HFF-Myc (cell line): Measurements from ENCODE around the gene ERCC8.

Source experiments
- DNase-seq: peaks from one replicate; pipeline ENCODE4 v3.0.0-alpha.2; 2011; ENCODE audit warnings: low read depth; ENCODE audit errors: extremely low read depth
- H3K4me3 ChIP-seq: replicated peaks from 2 replicates; pipeline ENCODE4 v1.5.1; 2011; ENCODE audit warnings: low read depth, mild to moderate bottlenecking, control low read depth, low read length
- TF ChIP-seq, protein P1 (sequence below): IDR thresholded peaks from 2 replicates; pipeline ENCODE4 v1.5.1; 2012; ENCODE audit warnings: mild to moderate bottlenecking, low read depth, low read length, control low read depth; ENCODE audit errors: missing control alignments

Gene ERCC8

DNA sequence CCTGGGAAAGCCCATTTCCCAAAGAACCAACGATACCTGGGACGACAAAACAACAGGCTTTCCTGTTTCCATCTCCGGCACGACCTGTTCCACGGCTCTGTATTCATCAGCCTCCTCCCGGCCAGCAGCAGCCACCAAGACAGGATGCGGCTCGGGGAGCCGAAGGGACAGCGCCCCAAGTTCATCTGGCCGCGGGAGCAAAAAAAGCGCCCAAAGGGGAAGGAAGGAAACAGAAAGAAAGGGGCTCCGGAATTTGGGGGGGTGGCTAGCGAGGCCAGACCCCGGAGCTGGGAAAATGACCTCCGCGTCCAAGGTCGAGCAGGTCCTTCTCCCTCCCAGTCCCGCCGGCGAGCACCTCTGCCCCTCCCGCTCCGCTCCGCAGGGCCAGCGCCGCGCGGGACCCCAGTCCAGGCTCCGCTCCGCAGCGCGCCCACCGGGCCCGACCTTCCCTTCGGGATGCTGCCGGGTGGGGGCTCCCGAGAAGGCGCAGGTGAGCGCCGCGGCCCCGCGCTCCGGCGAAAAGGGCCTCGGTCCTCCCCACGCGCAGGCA lies 101.4 kb downstream of the ERCC8 start:
- TF ChIP-seq, protein P1, sequence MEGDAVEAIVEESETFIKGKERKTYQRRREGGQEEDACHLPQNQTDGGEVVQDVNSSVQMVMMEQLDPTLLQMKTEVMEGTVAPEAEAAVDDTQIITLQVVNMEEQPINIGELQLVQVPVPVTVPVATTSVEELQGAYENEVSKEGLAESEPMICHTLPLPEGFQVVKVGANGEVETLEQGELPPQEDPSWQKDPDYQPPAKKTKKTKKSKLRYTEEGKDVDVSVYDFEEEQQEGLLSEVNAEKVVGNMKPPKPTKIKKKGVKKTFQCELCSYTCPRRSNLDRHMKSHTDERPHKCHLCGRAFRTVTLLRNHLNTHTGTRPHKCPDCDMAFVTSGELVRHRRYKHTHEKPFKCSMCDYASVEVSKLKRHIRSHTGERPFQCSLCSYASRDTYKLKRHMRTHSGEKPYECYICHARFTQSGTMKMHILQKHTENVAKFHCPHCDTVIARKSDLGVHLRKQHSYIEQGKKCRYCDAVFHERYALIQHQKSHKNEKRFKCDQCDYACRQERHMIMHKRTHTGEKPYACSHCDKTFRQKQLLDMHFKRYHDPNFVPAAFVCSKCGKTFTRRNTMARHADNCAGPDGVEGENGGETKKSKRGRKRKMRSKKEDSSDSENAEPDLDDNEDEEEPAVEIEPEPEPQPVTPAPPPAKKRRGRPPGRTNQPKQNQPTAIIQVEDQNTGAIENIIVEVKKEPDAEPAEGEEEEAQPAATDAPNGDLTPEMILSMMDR, result no peak
- H3K4me3 ChIP-seq, result peak overlapping the region; percentile 54
- no peak for DNase-seq

DNA sequence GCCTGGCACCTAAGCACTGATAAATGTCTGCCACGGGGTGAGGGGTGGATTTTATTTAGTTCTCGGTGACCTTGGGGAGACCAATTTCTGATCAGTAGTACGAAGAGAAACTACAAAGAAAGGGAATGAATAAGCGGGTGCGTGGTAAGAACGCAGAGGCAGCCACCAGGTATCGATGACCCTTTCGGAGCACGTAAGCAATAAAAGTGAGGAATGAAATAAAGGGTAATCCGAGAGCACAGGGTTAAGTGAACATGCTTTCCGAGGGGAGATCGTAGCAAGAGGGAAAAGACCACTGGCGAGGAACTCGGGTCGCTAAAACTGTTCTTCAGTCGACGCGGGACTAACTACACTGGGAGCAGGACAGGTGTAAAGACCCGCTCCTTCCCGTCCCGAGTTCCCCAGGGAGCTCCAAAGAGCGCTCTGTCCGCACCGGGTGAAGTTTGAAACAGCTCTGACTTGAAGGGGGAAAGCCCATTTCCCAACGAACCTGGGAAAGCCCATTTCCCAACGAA lies 101.9 kb downstream of the ERCC8 start:
- TF ChIP-seq, protein P1, result no peak
- H3K4me3 ChIP-seq, result peak overlapping the region; percentile 54; the same call in 1 of the 2 replicates
- DNase-seq, result no peak

- no peak overlapping the region for H3K4me3 ChIP-seq
- DNase-seq, result no peak
- TF ChIP-seq, protein P1, result no peak
Observed at GRCh38 chr5:60841361-60841760, 103.5 kb downstream of the ERCC8 start.

- TF ChIP-seq, protein P1, result no peak
- no peak overlapping the region for H3K4me3 ChIP-seq
- DNase-seq, result no peak
Observed at GRCh38 chr5:60836131-60836530, 108.7 kb downstream of the ERCC8 start.

- H3K4me3 ChIP-seq, result no peak overlapping the region
- DNase-seq, result no peak
- TF ChIP-seq, protein P1, result no peak
Observed at GRCh38 chr5:60835554-60835953, 109.3 kb downstream of the ERCC8 start.

DNA sequence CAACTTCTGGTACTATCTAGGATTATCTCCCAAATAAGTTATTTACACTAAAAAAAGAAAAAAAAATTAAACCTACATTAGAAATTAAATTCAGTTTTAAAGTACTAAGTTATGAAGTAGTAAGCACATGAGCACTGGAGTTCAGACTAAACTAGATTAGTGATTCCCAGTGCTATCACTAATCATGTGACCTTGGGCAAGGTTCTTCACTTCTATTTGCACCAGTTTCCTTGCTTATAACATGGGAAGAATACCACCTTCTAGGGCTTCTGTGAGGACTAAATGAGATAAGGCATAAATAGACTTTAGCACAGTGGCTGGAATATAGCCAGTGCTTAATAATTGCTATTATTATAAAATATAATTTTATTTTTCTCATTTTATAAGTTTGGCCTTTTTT lies 111.3 kb downstream of the ERCC8 start:
- TF ChIP-seq, protein P1, result no peak
- no peak for DNase-seq
- H3K4me3 ChIP-seq, result no peak overlapping the region
